Right lobe of liver (tissue), 4 donors: Measurements from ENCODE around the gene CCDC80.

Source experiments
- POLR2A ChIP-seq: fragments of 450-650 bp; IDR thresholded peaks from one replicate; pipeline ENCODE4 v1.6.1; 2017; ENCODE audit warnings: antibody characterized with exemption, mild to moderate bottlenecking
- TF ChIP-seq, protein P1 (sequence below), 4 donors: fragments of 200-600 bp in 3 of 4; fragments of 450-650 bp in 1 of 4; IDR thresholded peaks; one replicate each; pipeline versions ENCODE4 v1.5.1 to v1.8.0; 2016 to 2022; ENCODE audit warnings: antibody characterized with exemption in 4 of 4, mild to moderate bottlenecking in 2 of 4
- donor health status: DM: no; HTN: no; CAD: no.
- donor health status: DM: no; HTN: no; CAD: no.
- donor health status: DM: no; HTN: yes; CAD: no.

DNA sequence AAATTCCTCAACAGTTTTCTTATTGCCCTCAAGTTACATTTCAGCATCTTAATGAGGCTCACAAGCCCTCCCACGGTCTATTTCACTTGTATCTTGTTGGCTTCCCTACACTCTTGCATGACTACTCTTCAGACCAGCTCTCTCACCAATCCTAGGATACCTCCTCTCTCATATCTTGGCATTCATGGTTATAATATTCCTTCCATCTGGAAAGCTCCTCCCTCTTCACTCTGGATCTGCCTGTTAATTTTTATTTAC, 8.5 kb upstream of the CCDC80 start:
- TF ChIP-seq, protein P1, sequence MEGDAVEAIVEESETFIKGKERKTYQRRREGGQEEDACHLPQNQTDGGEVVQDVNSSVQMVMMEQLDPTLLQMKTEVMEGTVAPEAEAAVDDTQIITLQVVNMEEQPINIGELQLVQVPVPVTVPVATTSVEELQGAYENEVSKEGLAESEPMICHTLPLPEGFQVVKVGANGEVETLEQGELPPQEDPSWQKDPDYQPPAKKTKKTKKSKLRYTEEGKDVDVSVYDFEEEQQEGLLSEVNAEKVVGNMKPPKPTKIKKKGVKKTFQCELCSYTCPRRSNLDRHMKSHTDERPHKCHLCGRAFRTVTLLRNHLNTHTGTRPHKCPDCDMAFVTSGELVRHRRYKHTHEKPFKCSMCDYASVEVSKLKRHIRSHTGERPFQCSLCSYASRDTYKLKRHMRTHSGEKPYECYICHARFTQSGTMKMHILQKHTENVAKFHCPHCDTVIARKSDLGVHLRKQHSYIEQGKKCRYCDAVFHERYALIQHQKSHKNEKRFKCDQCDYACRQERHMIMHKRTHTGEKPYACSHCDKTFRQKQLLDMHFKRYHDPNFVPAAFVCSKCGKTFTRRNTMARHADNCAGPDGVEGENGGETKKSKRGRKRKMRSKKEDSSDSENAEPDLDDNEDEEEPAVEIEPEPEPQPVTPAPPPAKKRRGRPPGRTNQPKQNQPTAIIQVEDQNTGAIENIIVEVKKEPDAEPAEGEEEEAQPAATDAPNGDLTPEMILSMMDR (IDR thresholded peaks at IDR 0.05), result no peak
- no peak for TF ChIP-seq POLR2A
